Adrenal gland (tissue), 5 donors: ENCODE measurements around the gene SMARCC2.

Experiments used
- CTCF ChIP-seq, 6 experiments: fragments of 450-650 bp in 4 of 6; fragments of 200-600 bp in 2 of 6; sonication (generic) in 1 of 6; IDR thresholded peaks; 1 replicate in 5 of 6; 2 replicates in 1 of 6; pipeline versions ENCODE4 v1.5.1 to v1.8.0; 2016 to 2021; ENCODE audit warnings: antibody characterized with exemption in 6 of 6, mild to moderate bottlenecking in 2 of 6, moderate library complexity in 1 of 6
- POLR2A ChIP-seq, 2 donors: fragments of 450-650 bp; IDR thresholded peaks; one replicate each; pipeline ENCODE4 v1.6.1; 2017; ENCODE audit warnings: antibody characterized with exemption in 2 of 2, mild to moderate bottlenecking in 2 of 2, moderate library complexity in 1 of 2
- donor health status: DM: no; HTN: no; CAD: no.

DNA sequence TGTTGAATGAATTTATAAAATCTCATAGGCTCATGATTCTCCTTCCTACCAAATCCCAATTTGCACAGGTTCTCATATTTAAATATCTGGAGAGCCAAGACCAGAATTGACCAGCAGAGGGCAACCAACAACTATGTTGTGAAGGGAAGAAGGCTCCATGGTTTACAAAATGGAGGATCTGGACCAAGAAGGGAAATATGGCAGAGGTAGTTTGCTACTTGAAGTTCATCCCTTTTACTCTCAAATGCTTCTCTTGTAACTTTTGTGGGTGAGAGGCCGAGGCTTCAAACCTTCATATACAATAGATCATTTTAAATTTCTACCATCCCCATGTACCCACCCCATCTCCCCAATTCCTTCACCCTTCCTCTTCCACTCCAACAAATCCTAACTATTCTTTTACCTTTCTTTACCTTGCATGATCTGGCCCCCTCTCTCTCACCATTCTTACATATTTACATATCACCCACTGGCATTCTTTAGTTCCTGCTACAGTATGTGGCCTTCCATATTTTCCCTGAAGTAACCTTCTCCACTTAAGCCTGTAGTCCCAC lies 3.8 kb upstream of the SMARCC2 start:
- TF ChIP-seq POLR2A (IDR thresholded peaks at IDR 0.05) (no peak), CTCF (IDR thresholded peaks at IDR 0.05) (peak; percentile 83 to 90 (median 88))
